SK-N-SH treated with all-trans-retinoic acid at 6 μM for 48 hours (cell line): ENCODE data around the gene POLR2B.

Source experiments
- ATAC-seq: fragments of 200-7000 bp; cut with Tn5 transposase; 3 replicates; pipeline ENCODE4 v1.9.1; 2020; ENCODE audit warnings: mild to moderate bottlenecking, moderate library complexity
- BACH2 ChIP-seq: fragments of 250-450 bp; sonication (Bioruptor Pico); IDR thresholded peaks from 2 replicates; pipeline ENCODE4 v1.9.0; 2021; ENCODE audit warnings: mild to moderate bottlenecking, borderline replicate concordance
- CREB5 ChIP-seq: fragments of 250-450 bp; sonication (Bioruptor Pico); IDR thresholded peaks from 2 replicates; pipeline ENCODE4 v1.5.1; 2020; ENCODE audit warnings: low read depth, mild to moderate bottlenecking, moderate library complexity
- CSDC2 ChIP-seq: fragments of 250-450 bp; sonication (Bioruptor Pico); IDR thresholded peaks from 2 replicates; pipeline ENCODE4 v1.5.0; 2020; ENCODE audit warnings: mild to moderate bottlenecking, moderate library complexity
- CSRNP3 ChIP-seq: fragments of 250-450 bp; sonication (Bioruptor Pico); IDR thresholded peaks from 2 replicates; pipeline ENCODE4 v1.5.1; 2021; ENCODE audit warnings: mild to moderate bottlenecking, moderate library complexity
- ESRRG ChIP-seq: fragments of 250-450 bp; sonication (Bioruptor Pico); IDR thresholded peaks from 2 replicates; pipeline ENCODE4 v1.6.1; 2021; ENCODE audit warnings: mild to moderate bottlenecking
- GLIS3 ChIP-seq: fragments of 250-450 bp; sonication (Bioruptor Pico); IDR thresholded peaks from 2 replicates; pipeline ENCODE4 v1.5.0; 2020; ENCODE audit warnings: mild to moderate bottlenecking, moderate library complexity
- ISL1 ChIP-seq: fragments of 250-450 bp; sonication (Bioruptor Pico); IDR thresholded peaks from 2 replicates; pipeline ENCODE4 v2.1.2; 2022; ENCODE audit warnings: mild to moderate bottlenecking, moderate library complexity
- OSR1 ChIP-seq: fragments of 250-450 bp; sonication (Bioruptor Pico); IDR thresholded peaks from 2 replicates; pipeline ENCODE4 v1.8.0; 2022; ENCODE audit warnings: moderate library complexity, mild to moderate bottlenecking, inconsistent platforms
- POU6F1 ChIP-seq: fragments of 250-450 bp; sonication (Bioruptor Pico); IDR thresholded peaks from 2 replicates; pipeline ENCODE4 v1.8.0; 2021; ENCODE audit warnings: low read depth, mild to moderate bottlenecking, moderate library complexity, borderline replicate concordance
- PPARA ChIP-seq: fragments of 250-450 bp; sonication (Bioruptor Pico); IDR thresholded peaks from 2 replicates; pipeline ENCODE4 v1.5.0; 2020; ENCODE audit warnings: mild to moderate bottlenecking, borderline replicate concordance
- RARB ChIP-seq: fragments of 250-450 bp; sonication (Bioruptor Pico); IDR thresholded peaks from 2 replicates; pipeline ENCODE4 v1.8.0; 2021; ENCODE audit warnings: mild to moderate bottlenecking, moderate library complexity
- TCF4 ChIP-seq: fragments of 250-450 bp; sonication (Bioruptor Pico); IDR thresholded peaks from 2 replicates; pipeline ENCODE4 v1.8.0; 2021; ENCODE audit warnings: mild to moderate bottlenecking, moderate library complexity, borderline replicate concordance
- TOX ChIP-seq: fragments of 250-450 bp; sonication (Bioruptor Pico); IDR thresholded peaks from 2 replicates; pipeline ENCODE4 v1.8.0; 2021; ENCODE audit warnings: mild to moderate bottlenecking, moderate library complexity, borderline replicate concordance
- TSHZ2 ChIP-seq: fragments of 250-450 bp; sonication (Bioruptor Pico); IDR thresholded peaks from 2 replicates; pipeline ENCODE4 v1.5.0; 2020; ENCODE audit warnings: mild to moderate bottlenecking, moderate library complexity
- ZC3H10 ChIP-seq: fragments of 250-450 bp; sonication (Bioruptor Pico); IDR thresholded peaks from 2 replicates; pipeline ENCODE4 v1.5.1; 2021; ENCODE audit warnings: mild to moderate bottlenecking, moderate library complexity
- ZFP3 ChIP-seq: fragments of 250-450 bp; sonication (Bioruptor Pico); IDR thresholded peaks from 2 replicates; pipeline ENCODE4 v1.5.0; 2020; ENCODE audit warnings: mild to moderate bottlenecking, moderate library complexity
- ZFP30 ChIP-seq: fragments of 450-650 bp; formaldehyde crosslinking; IDR thresholded peaks from 2 replicates; pipeline ENCODE4 v1.5.0; 2022; ENCODE audit warnings: mild to moderate bottlenecking, moderate library complexity
- ZNF565 ChIP-seq: fragments of 450-650 bp; formaldehyde crosslinking; conservative IDR thresholded peaks from 2 replicates; pipeline ENCODE4 v1.5.0; 2020; ENCODE audit warnings: low read depth, mild to moderate bottlenecking, moderate library complexity
- ZNF70 ChIP-seq: fragments of 450-650 bp; formaldehyde crosslinking; IDR thresholded peaks from 2 replicates; pipeline ENCODE4 v1.5.0; 2020; ENCODE audit warnings: mild to moderate bottlenecking, moderate library complexity
- ZNF8 ChIP-seq: fragments of 450-650 bp; formaldehyde crosslinking; IDR thresholded peaks from 2 replicates; pipeline ENCODE4 v1.5.0; 2020; ENCODE audit warnings: mild to moderate bottlenecking, moderate library complexity

The POLR2B gene

GRCh38 chr4:57051095-57051494, 72.4 kb downstream of the POLR2B start:
- ATAC-seq = no peak
- TF ChIP-seq CREB5 = no peak
- TF ChIP-seq ESRRG (CRISPR knock-in tag) = no peak
- TF ChIP-seq ZFP30 (CRISPR knock-in tag) = no peak
- no peak for TF ChIP-seq TSHZ2 (CRISPR knock-in tag)
- no peak for TF ChIP-seq ZNF8
- TF ChIP-seq TOX = no peak
- no peak for TF ChIP-seq CSRNP3 (CRISPR knock-in tag)

GRCh38 chr4:57051524-57051923, 72.8 kb downstream of the POLR2B start:
- no peak for TF ChIP-seq CSDC2 (CRISPR knock-in tag)
- no peak for TF ChIP-seq POU6F1 (CRISPR knock-in tag)
- TF ChIP-seq OSR1 (CRISPR knock-in tag) = no peak
- TF ChIP-seq ZNF70 (CRISPR knock-in tag) = no peak
- no peak for TF ChIP-seq ZNF8
- TF ChIP-seq TOX = no peak
- no peak for TF ChIP-seq PPARA (CRISPR knock-in tag)
- TF ChIP-seq RARB (CRISPR knock-in tag) = no peak
- TF ChIP-seq TCF4 = no peak
- TF ChIP-seq ISL1 (CRISPR knock-in tag) = no peak
- TF ChIP-seq ESRRG (CRISPR knock-in tag) = no peak
- no peak for TF ChIP-seq ZFP30 (CRISPR knock-in tag)
- TF ChIP-seq BACH2 = no peak
- no peak for TF ChIP-seq GLIS3 (CRISPR knock-in tag)
- TF ChIP-seq ZNF565 (CRISPR knock-in tag) = no peak
- TF ChIP-seq, all 23 proteins: peak for 0

GRCh38 chr4:57053508-57053907, 74.8 kb downstream of the POLR2B start:
- ATAC-seq = no peak

More at GRCh38 chr4:57051524-57051923, 72.8 kb downstream of the POLR2B start:
- ATAC-seq = no peak

GRCh38 chr4:57055886-57056285, 77.2 kb downstream of the POLR2B start:
- TF ChIP-seq ZFP3 (CRISPR knock-in tag) (no peak), TCF4 (peak; percentile 64), ISL1 (CRISPR knock-in tag) (peak; percentile 71), ZNF70 (CRISPR knock-in tag) (peak; percentile 87), ZC3H10 (CRISPR knock-in tag) (no peak), TOX (no peak), POU6F1 (CRISPR knock-in tag) (no peak)
- peak; percentile 49; the same call in 1 of the 3 replicates for ATAC-seq

More at GRCh38 chr4:57053508-57053907, 74.8 kb downstream of the POLR2B start:
- 0 out of 2 replicates have a peak, but pooled peaks have one; percentile 20 for TF ChIP-seq ISL1 (CRISPR knock-in tag)
- no peak for TF ChIP-seq ESRRG (CRISPR knock-in tag)
- TF ChIP-seq RARB (CRISPR knock-in tag) = no peak
- TF ChIP-seq PPARA (CRISPR knock-in tag) = no peak
- peak; percentile 44; the same call in 1 of the 2 replicates for TF ChIP-seq CREB5
- no peak for TF ChIP-seq ZNF70 (CRISPR knock-in tag)
- no peak for TF ChIP-seq ZNF8
